Left ventricle myocardium inferior (tissue), 1 donor: ENCODE measurements around the gene NAT9. TPM values are rescaled to one million over a fixed set of nuclear protein-coding genes. Genes with fewer than 3 reads are reported as not detected.

Source experiments
- DNase-seq: peaks from one replicate; pipeline ENCODE4 v3.0.0-alpha.2; 2020
- H3K27ac ChIP-seq: fragments of 200-600 bp; replicated peaks from 2 replicates; pipeline ENCODE4 v1.8.0; 2021
- H3K27me3 ChIP-seq: fragments of 200-600 bp; 2 replicates; pipeline ENCODE4 v1.8.0; 2021; ENCODE audit warnings: low read depth
- H3K36me3 ChIP-seq: fragments of 200-600 bp; 2 replicates; pipeline ENCODE4 v1.8.0; 2021
- H3K4me1 ChIP-seq: fragments of 200-600 bp; 2 replicates; pipeline ENCODE4 v1.8.0; 2021
- H3K4me3 ChIP-seq: fragments of 200-600 bp; 2 replicates; pipeline ENCODE4 v1.8.0; 2021; ENCODE audit warnings: mild to moderate bottlenecking, moderate library complexity
- H3K9me3 ChIP-seq: fragments of 200-600 bp; replicated peaks from 2 replicates; pipeline ENCODE4 v1.8.0; 2021
- CTCF ChIP-seq: fragments of 200-600 bp; IDR thresholded peaks from 2 replicates; pipeline ENCODE4 v1.8.0; 2021; ENCODE audit warnings: antibody characterized with exemption, mild to moderate bottlenecking, borderline replicate concordance
- intact Hi-C: fragments of 100-400 bp; cut with micrococcal nuclease; formaldehyde crosslinking; loops from one replicate; pipeline ENCODE4 v1.11.0; 2022
- total RNA-seq: library from RNA; stranded (reverse); fragmentation: NEBNext Ultra II Directional; extraction: Animal tissue kit (Norgen Biotek cat#: 25700); gene quantifications from one replicate; pipeline ENCODE4 v1.2.1, GENCODE V29; 2021
- donor health status: DM: no; HTN: yes; CAD: no; lungs with severe emphysema.

Gene NAT9
- total RNA-seq, 1 donor from 2014 or later: 18.6 TPM

GRCh38 chr17:74775409-74776043, 619 bp downstream of the NAT9 start:
- no peak for DNase-seq
- Histone ChIP-seq H3K27me3 (no peaks in the 10 kb centered on the region), H3K36me3 (peaks cover 39% of the 10 kb centered on the region), H3K9me3 (no peaks in the 10 kb centered on the region), H3K4me3 (peak overlapping the region; percentile 84), H3K4me1 (peaks cover 40% of the 10 kb centered on the region), H3K27ac (peak overlapping the region; percentile 78)
- no peak for TF ChIP-seq CTCF
- intact Hi-C loops: loop anchor here (2.0 kb wide), 1 partner anchor 27 kb away; the partner anchor contains the start of gene NHERF1

GRCh38 chr17:74773871-74774286, 2.3 kb downstream of the NAT9 start:
- H3K27ac ChIP-seq: no peak overlapping the region
- DNase-seq: no peak
- H3K36me3 ChIP-seq: peaks cover 32% of the 10 kb centered on the region
- intact Hi-C loops: no loop called here
- H3K4me1 ChIP-seq: peaks cover 56% of the 10 kb centered on the region
- no peak for TF ChIP-seq CTCF
- H3K27me3 ChIP-seq: no peaks in the 10 kb centered on the region
- no peak overlapping the region for H3K4me3 ChIP-seq
- no peaks in the 10 kb centered on the region for H3K9me3 ChIP-seq

- DNase-seq: no peak
- intact Hi-C loops: no loop called here
- Histone ChIP-seq H3K4me3 (no peak overlapping the region), H3K27ac (no peak overlapping the region), H3K27me3 (no peaks in the 10 kb centered on the region), H3K9me3 (no peaks in the 10 kb centered on the region), H3K4me1 (peaks cover 61% of the 10 kb centered on the region), H3K36me3 (peaks cover 32% of the 10 kb centered on the region)
- no peak for TF ChIP-seq CTCF
These were observed 2.7 kb downstream of the NAT9 start for GRCh38 chr17:74773414-74773813.

- H3K36me3 ChIP-seq: peaks cover 32% of the 10 kb centered on the region
- H3K27me3 ChIP-seq: no peaks in the 10 kb centered on the region
- intact Hi-C loops: no loop called here
- no peaks in the 10 kb centered on the region for H3K9me3 ChIP-seq
- no peak overlapping the region for H3K27ac ChIP-seq
- H3K4me3 ChIP-seq: no peak overlapping the region
- no peak for TF ChIP-seq CTCF
- no peak for DNase-seq
- peaks cover 69% of the 10 kb centered on the region for H3K4me1 ChIP-seq
These were observed 4.1 kb downstream of the NAT9 start for GRCh38 chr17:74772053-74772452.

GRCh38 chr17:74771319-74771914, 4.7 kb downstream of the NAT9 start:
- intact Hi-C loops: no loop called here
- H3K36me3 ChIP-seq: peaks cover 32% of the 10 kb centered on the region
- no peak for DNase-seq

More at GRCh38 chr17:74771319-74771914, 4.7 kb downstream of the NAT9 start:
- peaks cover 69% of the 10 kb centered on the region for H3K4me1 ChIP-seq
- TF ChIP-seq CTCF: no peak
- H3K9me3 ChIP-seq: no peaks in the 10 kb centered on the region
- H3K27ac ChIP-seq: no peak overlapping the region
- no peak overlapping the region for H3K4me3 ChIP-seq
- no peaks in the 10 kb centered on the region for H3K27me3 ChIP-seq
